UCSD-AML1 (cell line): Measurements from ENCODE around the gene SH2D4B.

Source experiments
- DNase-seq: peaks from one replicate; lab custom pipeline; 2025; ENCODE audit not compliant: unreplicated experiment; lab: John Stamatoyannopoulos, UW

Gene SH2D4B

DNA sequence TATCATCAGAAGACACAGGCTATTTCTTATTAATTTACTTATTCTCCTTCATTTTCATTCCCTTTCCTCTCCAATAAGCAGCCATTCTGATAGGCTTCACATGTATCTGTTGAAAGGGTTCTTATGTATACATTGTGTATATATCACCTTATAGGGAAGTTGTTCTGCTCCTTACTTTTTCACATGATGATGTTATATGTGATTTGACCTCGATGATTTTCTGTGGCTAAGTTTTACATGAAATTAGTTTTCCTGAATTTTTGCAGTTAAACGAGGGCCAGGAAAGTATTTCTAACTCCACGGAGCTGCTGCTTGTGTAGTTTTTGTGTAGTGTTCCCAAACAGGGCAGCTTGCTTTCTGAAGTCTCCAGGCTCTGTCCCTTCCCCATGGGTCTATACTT, 84.5 kb downstream of the SH2D4B start:
- DNase-seq, result no peak

GRCh38 chr10:80630324-80630723, 92.6 kb downstream of the SH2D4B start:
- no peak for DNase-seq

DNA sequence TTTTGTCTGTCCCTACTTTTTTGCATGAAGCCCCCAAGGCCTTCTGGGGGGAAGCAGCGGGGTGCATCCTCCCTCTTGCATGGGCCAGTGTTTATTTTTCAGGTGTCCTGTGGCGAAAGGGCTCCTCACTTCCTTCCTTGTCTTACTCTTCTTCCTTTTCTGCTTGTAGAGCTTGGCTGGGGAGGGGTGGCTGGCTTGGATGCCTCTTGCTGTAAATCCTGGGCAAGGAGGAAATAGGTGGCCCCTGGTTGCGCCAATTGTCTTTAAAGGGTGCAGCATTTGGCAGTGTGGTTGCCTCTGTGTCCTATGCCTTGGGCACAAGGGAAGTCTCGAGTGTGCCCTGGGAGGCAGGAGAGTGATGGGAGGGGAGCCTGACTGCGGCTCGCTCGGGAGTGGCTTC, 95.0 kb downstream of the SH2D4B start:
- no peak for DNase-seq

GRCh38 chr10:80633383-80633860, 95.7 kb downstream of the SH2D4B start:
- no peak for DNase-seq

GRCh38 chr10:80633910-80634309, 96.2 kb downstream of the SH2D4B start:
- no peak for DNase-seq

DNA sequence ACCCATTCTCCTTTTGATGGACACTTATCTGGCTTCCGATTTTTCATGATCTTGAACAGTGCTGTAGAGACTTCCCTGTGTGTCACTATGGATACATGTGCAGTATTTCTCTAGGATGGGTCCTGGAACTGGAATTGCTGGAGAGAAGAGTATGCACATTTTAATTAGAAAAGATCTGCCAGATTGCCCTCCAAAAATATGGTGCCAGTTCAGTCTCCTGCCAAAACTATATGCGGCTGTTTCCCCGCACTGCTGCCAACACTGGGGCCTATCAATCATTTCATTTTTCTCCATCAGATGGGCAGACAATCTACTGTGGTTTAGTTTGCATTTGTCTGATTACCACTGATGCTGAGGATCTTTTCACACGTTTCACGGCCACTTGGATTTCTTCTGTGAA, 105.0 kb downstream of the SH2D4B start:
- no peak for DNase-seq

GRCh38 chr10:80646366-80646765, 108.7 kb downstream of the SH2D4B start:
- DNase-seq, result no peak

DNA sequence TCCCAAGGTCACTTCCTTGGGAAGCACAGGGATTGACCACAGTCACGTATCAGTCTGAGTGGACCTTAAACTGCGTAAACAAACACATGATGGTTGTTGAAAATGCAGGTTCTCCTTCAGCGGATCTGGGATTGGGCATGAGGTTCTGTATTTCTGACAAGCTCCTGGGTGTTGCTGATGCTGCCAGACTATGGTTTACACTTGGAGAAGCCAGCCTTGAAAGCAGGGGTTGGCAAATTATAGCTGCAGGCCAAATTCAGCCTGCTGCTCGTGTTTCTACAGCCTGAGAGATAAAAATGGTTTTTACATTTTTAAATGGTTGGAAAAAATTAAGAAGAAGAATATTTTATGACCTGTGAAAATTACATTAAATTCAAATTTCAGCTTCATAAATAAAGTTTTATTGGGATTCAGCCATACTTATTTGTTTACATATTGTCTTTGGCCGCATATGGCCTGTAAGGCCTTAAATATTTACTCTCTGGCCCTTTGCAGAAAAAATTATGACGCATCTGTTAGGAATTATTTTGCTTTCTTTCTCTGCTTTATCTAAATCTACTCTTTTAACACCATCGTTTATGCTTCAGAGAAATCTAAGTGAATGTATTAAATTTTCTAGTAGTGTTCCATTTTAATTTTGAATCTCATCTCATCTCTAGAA, 109.6 kb downstream of the SH2D4B start:
- DNase-seq, result no peak

DNA sequence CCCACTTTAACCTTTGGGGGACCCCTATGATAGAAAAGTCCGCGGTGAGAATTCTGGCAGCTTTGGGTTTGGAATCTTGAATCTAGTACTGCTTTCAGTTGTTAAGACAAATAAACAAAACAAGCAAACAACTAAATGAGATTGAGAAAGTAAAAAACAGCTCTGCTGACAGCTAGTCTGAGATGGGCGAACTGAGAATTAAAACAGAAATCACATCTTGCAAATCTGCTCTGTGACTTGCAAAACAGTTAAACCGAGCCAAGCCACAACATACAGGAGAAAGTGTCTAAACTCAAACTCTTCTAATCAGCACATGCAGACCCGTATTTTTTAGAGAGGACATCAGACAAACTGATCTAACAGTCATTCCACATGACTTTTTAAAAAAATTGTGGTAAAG, 110.4 kb downstream of the SH2D4B start:
- DNase-seq, result no peak

- no peak for DNase-seq
These were observed 111.5 kb downstream of the SH2D4B start for GRCh38 chr10:80649183-80649582.

GRCh38 chr10:80655898-80656297, 118.2 kb downstream of the SH2D4B start:
- DNase-seq, result no peak

DNA sequence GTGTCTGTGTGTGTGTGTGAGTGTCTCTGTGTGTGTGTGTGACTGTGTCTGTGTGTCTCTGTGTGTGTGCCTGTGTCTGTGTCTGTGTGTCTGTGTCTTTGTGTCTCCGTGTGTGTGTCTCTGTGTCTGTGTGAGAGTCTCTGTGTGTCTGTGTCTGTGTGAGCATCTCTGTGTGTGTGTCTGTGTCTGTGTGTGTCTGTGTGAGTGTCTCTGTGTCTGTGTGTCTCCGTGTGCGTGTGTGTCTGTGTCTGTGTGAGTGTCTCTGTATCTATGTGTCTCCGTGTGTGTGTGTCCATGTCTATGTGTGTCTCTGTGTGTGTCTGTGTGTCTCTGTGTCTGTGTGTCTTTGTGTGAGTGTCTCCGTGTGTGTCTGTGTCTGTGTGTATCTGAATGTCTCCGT, 120.4 kb downstream of the SH2D4B start:
- DNase-seq, result no peak

DNA sequence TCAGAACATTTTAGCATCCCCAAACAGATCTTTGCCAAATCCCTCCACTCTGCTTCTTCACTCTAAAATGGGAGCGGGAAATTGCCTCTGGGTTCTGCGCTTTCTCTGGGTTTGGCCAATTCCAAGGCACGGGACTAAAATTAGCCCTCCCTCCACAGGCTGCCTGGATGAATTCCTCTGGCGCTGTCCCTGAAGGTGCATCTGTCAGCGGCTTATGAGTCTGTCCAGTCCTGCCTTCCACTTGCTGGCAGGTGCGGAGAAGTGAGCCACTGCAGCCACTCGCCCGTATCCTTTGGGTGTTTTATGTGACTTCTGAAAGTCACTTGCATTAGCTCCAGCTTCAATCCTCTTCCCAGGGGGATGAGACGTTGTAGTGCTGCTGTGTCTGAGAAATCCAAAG, 121.6 kb downstream of the SH2D4B start:
- no peak for DNase-seq

GRCh38 chr10:80660266-80660665, 122.6 kb downstream of the SH2D4B start:
- no peak for DNase-seq

DNA sequence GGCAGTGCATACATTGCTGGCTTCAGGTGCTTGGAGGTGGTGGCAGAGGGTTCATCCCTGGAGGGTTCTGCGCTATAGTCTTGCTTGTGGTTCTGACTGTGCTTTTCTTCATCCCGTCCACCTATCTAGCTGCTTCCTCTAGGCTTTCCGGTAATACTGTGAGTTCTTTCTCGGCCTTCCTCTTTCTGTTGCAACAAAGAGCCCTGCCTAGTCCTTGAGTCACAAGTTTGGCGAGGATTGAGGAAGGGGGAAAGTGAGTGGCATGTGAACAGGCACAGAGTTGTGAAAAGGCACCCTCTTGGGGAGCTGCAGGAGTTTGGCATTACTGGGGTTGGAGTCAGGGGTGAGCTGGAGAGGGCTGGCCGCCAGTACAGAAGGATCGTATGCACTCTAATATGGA, 123.0 kb downstream of the SH2D4B start:
- peak; percentile 41 for DNase-seq

GRCh38 chr10:80661526-80661925, 123.8 kb downstream of the SH2D4B start:
- DNase-seq, result no peak

- DNase-seq, result peak; percentile 75
These were observed 124.9 kb downstream of the SH2D4B start for GRCh38 chr10:80662429-80663261.

DNA sequence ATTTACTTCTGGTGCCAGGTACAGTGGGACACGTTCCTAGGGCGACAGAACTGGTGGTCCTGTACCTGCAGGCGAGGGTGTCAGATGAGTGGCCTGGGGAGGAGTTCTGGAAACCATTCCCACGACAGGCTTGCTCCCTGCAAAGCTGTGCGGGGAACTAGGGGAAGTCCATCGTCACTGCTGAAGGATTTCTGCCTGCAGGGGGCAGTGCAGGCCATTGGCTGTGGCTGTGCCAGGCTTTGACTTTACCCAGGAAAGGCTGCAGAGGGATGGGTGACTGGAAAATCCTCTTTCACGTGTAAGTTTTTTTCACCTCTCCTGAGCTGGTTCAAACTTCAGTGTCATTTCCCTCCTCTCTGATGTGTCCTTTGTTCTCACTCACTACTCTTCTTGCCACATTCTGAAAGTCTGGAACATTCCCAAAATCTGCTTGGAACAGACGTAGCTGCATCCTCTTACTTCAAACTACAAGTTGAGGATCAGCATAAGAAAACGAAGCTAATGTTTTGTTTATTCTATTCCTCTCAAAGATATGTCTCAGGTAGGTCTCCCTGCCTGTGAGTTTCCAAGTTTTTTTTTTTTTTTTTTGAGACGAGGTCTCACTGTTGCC, 126.5 kb downstream of the SH2D4B start:
- peak; percentile 71 for DNase-seq

DNA sequence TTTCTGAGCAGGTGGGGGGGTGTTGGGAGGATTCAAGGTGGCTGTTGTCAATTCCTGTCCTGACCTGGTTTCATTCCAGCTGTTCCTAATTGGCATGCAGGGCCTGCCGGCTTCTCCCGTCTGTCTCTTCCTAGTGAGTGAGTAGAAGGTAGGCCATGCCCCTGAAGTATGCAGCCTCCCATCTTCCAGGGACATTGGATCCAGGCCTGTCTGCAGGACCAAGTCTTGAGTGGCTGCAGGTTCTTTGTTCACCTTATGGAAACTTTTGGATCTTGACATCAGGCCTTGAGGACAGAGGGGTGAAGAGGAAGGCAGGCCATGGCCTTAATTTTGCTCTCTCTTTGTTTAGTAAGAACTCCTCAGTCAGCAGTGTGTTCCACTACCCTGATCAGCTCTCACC, 131.8 kb downstream of the SH2D4B start:
- DNase-seq, result no peak

GRCh38 chr10:80670774-80671173, 133.1 kb downstream of the SH2D4B start:
- no peak for DNase-seq

GRCh38 chr10:80671847-80672246, 134.1 kb downstream of the SH2D4B start:
- no peak for DNase-seq

- DNase-seq, result no peak
These were observed 134.9 kb downstream of the SH2D4B start for GRCh38 chr10:80672613-80673012.
